Measurements from ENCODE around the gene ACTL8. TPM values are rescaled to one million over a fixed set of nuclear protein-coding genes. Genes with fewer than 3 reads are reported as not detected.

The ACTL8 gene
- total RNA-seq, 1 experiment from 2014 or later: not detected

DNA sequence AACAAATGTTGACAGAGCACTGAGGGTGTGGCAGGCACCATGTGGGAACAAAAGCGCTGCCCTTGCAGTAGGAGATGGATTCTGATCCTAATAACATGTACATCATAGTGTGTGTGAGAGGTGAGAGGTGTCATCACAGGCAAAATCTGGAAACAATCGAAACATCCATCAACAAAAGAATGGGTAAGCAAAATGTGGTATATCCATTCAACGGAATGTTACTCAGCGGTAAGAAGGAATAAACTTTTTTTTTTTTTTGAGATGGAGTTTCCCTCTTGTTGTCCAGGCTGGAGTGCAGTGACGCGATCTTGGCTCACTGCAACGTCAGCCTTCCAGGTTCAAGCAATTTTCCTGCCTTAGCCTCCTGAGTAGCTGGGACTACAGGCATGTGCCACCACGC, 112.3 kb downstream of the ACTL8 start:
- TF ChIP-seq CTCF (IDR thresholded peaks at IDR 0.05) (no peak), TCF7L2 (IDR thresholded peaks at IDR 0.05; ENCODE audit: low read depth, low read length) (no peak), POLR2AphosphoS5 (IDR thresholded peaks at IDR 0.05; ENCODE audit: low read depth, low read length) (no peak), REST (IDR thresholded peaks at IDR 0.05; ENCODE audit: insufficient read depth in 1 of 2, low read depth in 2 of 2, low read length in 1 of 2) (no peak), SIN3A (IDR thresholded peaks at IDR 0.05; ENCODE audit: borderline replicate concordance, insufficient read depth, low read depth, low read length) (no peak)
- CTCF ChIA-PET: no interaction called here

DNA sequence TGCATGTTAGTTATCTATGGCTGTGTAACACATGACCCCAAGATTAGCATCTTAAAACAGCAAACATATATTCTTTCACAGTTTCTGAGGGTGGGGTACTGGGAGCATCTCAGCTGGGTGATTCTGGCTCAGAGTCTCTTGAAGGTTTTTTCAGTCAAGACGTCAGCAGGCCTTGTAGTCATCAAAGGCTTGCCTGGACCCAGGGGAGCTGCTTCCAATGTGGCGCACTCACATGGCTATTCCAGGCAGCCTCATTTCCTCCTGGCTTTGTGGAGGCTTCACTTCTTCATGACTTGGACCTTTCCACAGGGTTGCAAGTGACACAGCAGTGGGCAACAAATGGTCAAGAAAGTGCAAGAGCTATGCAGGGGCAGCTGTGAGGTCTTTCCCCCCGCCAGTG, 114.7 kb downstream of the ACTL8 start:
- Histone ChIP-seq H3K9me3 (ENCODE audit: control insufficient read depth, insufficient read depth, low read depth, low read length) (no peaks in the 10 kb centered on the region), H3K4me1 (ENCODE audit: control insufficient read depth, insufficient read depth, low read length) (no peaks in the 10 kb centered on the region), H3K27me3 (ENCODE audit: control insufficient read depth, insufficient read depth, low read length) (0 out of 2 replicates have a peak, but pooled peaks cover 2% of the 10 kb centered on the region), H3K36me3 (ENCODE audit: control insufficient read depth, insufficient read depth, low read length) (no peaks in the 10 kb centered on the region), H3K4me3 (ENCODE audit: low read depth in 2 of 2, low read length in 2 of 2) (no peak overlapping the region), H3K27ac (ENCODE audit: low read length) (no peak overlapping the region)
- DNase-seq (ENCODE audit: low read depth, low spot score) (no peak), ATAC-seq (no peak)
- no TSS peak for BruUV-seq (replicated peaks)
- in situ Hi-C loops (cut with HindIII; ENCODE audit: low pct_unique_long_range_greater_than_20kb, low sequenced_read_pairs) (no loop called here), intact Hi-C loops (cut with micrococcal nuclease; ENCODE audit: unreplicated experiment) (no loop called here)
- ChIA-PET POLR2A (no interaction called here), CTCF (no interaction called here)
- TF ChIP-seq CTCF (IDR thresholded peaks at IDR 0.05) (no peak), SIN3A (IDR thresholded peaks at IDR 0.05; ENCODE audit: borderline replicate concordance, insufficient read depth, low read depth, low read length) (no peak), POLR2AphosphoS5 (IDR thresholded peaks at IDR 0.05; ENCODE audit: low read depth, low read length) (no peak), REST (IDR thresholded peaks at IDR 0.05; ENCODE audit: insufficient read depth in 1 of 2, low read depth in 2 of 2, low read length in 1 of 2) (no peak), TCF7L2 (IDR thresholded peaks at IDR 0.05; ENCODE audit: low read depth, low read length) (no peak)

More for the DNA sequence above, 112.3 kb downstream of the ACTL8 start:
- H3K4me1 ChIP-seq (ENCODE audit: control insufficient read depth, insufficient read depth, low read length): no peaks in the 10 kb centered on the region
- DNase-seq (ENCODE audit: low read depth, low spot score) (no peak), ATAC-seq (no peak)
- in situ Hi-C loops (cut with HindIII; ENCODE audit: low pct_unique_long_range_greater_than_20kb, low sequenced_read_pairs): no loop called here
- intact Hi-C loops (cut with micrococcal nuclease; ENCODE audit: unreplicated experiment): no loop called here
- H3K27me3 ChIP-seq (ENCODE audit: control insufficient read depth, insufficient read depth, low read length): 0 out of 2 replicates have a peak, but pooled peaks cover 2% of the 10 kb centered on the region
- no peaks in the 10 kb centered on the region for H3K36me3 ChIP-seq (ENCODE audit: control insufficient read depth, insufficient read depth, low read length)
- no peak overlapping the region for H3K27ac ChIP-seq (ENCODE audit: low read length)
- POLR2A ChIA-PET: no interaction called here
- no TSS peak for BruUV-seq (replicated peaks)
- H3K9me3 ChIP-seq (ENCODE audit: control insufficient read depth, insufficient read depth, low read depth, low read length): no peaks in the 10 kb centered on the region
- H3K4me3 ChIP-seq (ENCODE audit: low read depth in 2 of 2, low read length in 2 of 2): no peak overlapping the region

Measured in Panc1 (cell line).